Spleen (tissue), 11 donors: Measurements from ENCODE around the gene HS2ST1. TPM values are rescaled to one million over a fixed set of nuclear protein-coding genes. Genes with fewer than 3 reads are reported as not detected.

ENCODE experiments used
- DNase-seq: peaks from one replicate; pipeline ENCODE4 v3.0.0-alpha.2; 2020
- H3K27ac ChIP-seq, 8 donors: fragments of 200-600 bp; sonication (generic) in 7 of 8; 1 replicate in 4 of 8; 2 replicates in 4 of 8; pipeline versions ENCODE4 v1.5.0 to v1.8.0; 2016 to 2021; ENCODE audit warnings: inconsistent platforms in 4 of 8, mild to moderate bottlenecking in 4 of 8, moderate library complexity in 1 of 8
- H3K27me3 ChIP-seq, 7 donors: fragments of 200-600 bp; sonication (generic) in 6 of 7; replicated peaks in 1 of 7; 1 replicate in 4 of 7; 2 replicates in 3 of 7; pipeline versions ENCODE4 v1.5.0 to v1.8.0; 2016 to 2021; ENCODE audit warnings: inconsistent platforms in 3 of 7, mild to moderate bottlenecking in 1 of 7
- H3K36me3 ChIP-seq, 6 donors: fragments of 200-600 bp; sonication (generic) in 5 of 6; 1 replicate in 4 of 6; 2 replicates in 2 of 6; pipeline versions ENCODE4 v1.5.0 to v1.8.0; 2016 to 2021; ENCODE audit warnings: inconsistent platforms in 2 of 6
- H3K4me1 ChIP-seq, 6 donors: fragments of 200-600 bp; sonication (generic) in 5 of 6; 1 replicate in 3 of 6; 2 replicates in 3 of 6; pipeline versions ENCODE4 v1.5.0 to v1.8.0; 2016 to 2021; ENCODE audit warnings: inconsistent platforms in 3 of 6
- H3K4me3 ChIP-seq, 8 donors: fragments of 200-600 bp; sonication (generic) in 7 of 8; 1 replicate in 4 of 8; 2 replicates in 4 of 8; pipeline versions ENCODE4 v1.5.0 to v1.8.0; 2016 to 2021; ENCODE audit warnings: inconsistent platforms in 4 of 8, mild to moderate bottlenecking in 4 of 8, moderate library complexity in 2 of 8
- H3K9me3 ChIP-seq, 8 donors: fragments of 200-600 bp; sonication (generic) in 7 of 8; 1 replicate in 4 of 8; 2 replicates in 4 of 8; pipeline versions ENCODE4 v1.5.0 to v1.8.0; 2016 to 2021; ENCODE audit warnings: inconsistent platforms in 4 of 8
- CTCF ChIP-seq, 11 experiments: fragments of 200-600 bp in 7 of 11; fragments of 450-650 bp in 4 of 11; sonication (generic) in 4 of 11; IDR thresholded peaks in 8 of 11; conservative IDR thresholded peaks in 3 of 11; 1 replicate in 7 of 11; 2 replicates in 4 of 11; pipeline versions ENCODE4 v1.4.0 to v1.8.0; 2016 to 2021; ENCODE audit warnings: antibody characterized with exemption in 11 of 11, inconsistent platforms in 4 of 11, mild to moderate bottlenecking in 1 of 11
- POLR2A ChIP-seq, 3 donors: fragments of 450-650 bp; IDR thresholded peaks; one replicate each; pipeline ENCODE4 v1.5.1; 2017; ENCODE audit warnings: antibody characterized with exemption in 3 of 3, mild to moderate bottlenecking in 1 of 3
- POLR2AphosphoS5 ChIP-seq, 3 donors: sonication (generic); formaldehyde crosslinking; IDR thresholded peaks; one replicate each; pipeline ENCODE4 v1.5.1; 2017; ENCODE audit warnings: antibody characterized with exemption in 3 of 3
- WGBS, 5 donors: extraction: QIAGEN DNeasy Blood & Tissue Kit in 3 of 5; methylation state at CpG; one replicate each; pipeline versions ENCODE4 v1.1.5 to v1.1.7; 2013 to 2018; 5-methylcytosine and 5-hydroxymethylcytosine counted together
- intact Hi-C: fragments of 100-400 bp; cut with DNase I; formaldehyde crosslinking; loops from one replicate; pipeline ENCODE4 v1.15.0; 2023; ENCODE audit warnings: low total_unique reads
- polyA plus RNA-seq, 3 donors: library from polyadenylated mRNA; stranded (reverse); fragments of 200-250 nt; gene quantifications; one replicate each; pipeline ENCODE4 v1.2.1, GENCODE V29; 2013
- total RNA-seq, 7 donors: library from RNA; depleted of rRNA in 3 of 7; stranded (reverse); fragments of >200 nt in 3 of 7; fragmentation: NEBNext Ultra II Directional in 4 of 7; extraction: Animal tissue kit (Norgen Biotek cat#: 25700) in 4 of 7; gene quantifications; one replicate each; pipeline versions ENCODE4 v1.1.0 to v1.2.1, GENCODE V29; 2016 to 2021
- donor health status: healthy with polysubstance abuse.
- donor health status: DM: no; HTN: no; CAD: no; lungs with moderate emphysema.
- donor health status: DM: no; HTN: no; CAD: no.
- donor health status: Bipolar disorder and iron deficiency.
- donor health status: healthy.
- donor health status: DM: no; HTN: no; CAD: no.
- donor health status: DM: yes; HTN: yes; CAD: no.

The HS2ST1 gene
- total and polyA plus RNA-seq, 10 donors = 4.6 to 32.9 (median 22.3) TPM

- Histone ChIP-seq H3K27ac (no peak overlapping the region), H3K27me3 (no peaks in the 10 kb centered on the region), H3K4me3 (no peak overlapping the region), H3K9me3 (peaks cover 0 to 19% (median 15%) of the 10 kb centered on the region in 8 donors), H3K4me1 (peaks cover 0 to 26% (median 7%) of the 10 kb centered on the region in 6 donors), H3K36me3 (no peaks in the 10 kb centered on the region)
- WGBS, 5 donors = 79 to 97% (median 89%) methylated on average over 5 of the region's 5 CpGs
- intact Hi-C loops = no loop called here
- no peak for TF ChIP-seq CTCF (IDR thresholded peaks at IDR 0.05 in 8 of 11, conservative IDR thresholded peaks at IDR 0.05 in 3 of 11)
- no peak for TF ChIP-seq POLR2A (IDR thresholded peaks at IDR 0.05)
- DNase-seq = no peak
Observed at GRCh38 chr1:87051965-87052364, 137.5 kb downstream of the HS2ST1 start.

GRCh38 chr1:87052400-87052799 is 138.0 kb downstream of the HS2ST1 start:
- H3K9me3 ChIP-seq = peaks cover 0 to 14% (median 12%) of the 10 kb centered on the region in 8 donors
- DNase-seq = no peak
- no peaks in the 10 kb centered on the region for H3K36me3 ChIP-seq
- TF ChIP-seq POLR2AphosphoS5 (IDR thresholded peaks at IDR 0.05) = no peak
- TF ChIP-seq CTCF (IDR thresholded peaks at IDR 0.05 in 8 of 11, conservative IDR thresholded peaks at IDR 0.05 in 3 of 11) = no peak
- TF ChIP-seq POLR2A (IDR thresholded peaks at IDR 0.05) = no peak
- no peaks in the 10 kb centered on the region for H3K27me3 ChIP-seq
- H3K27ac ChIP-seq = no peak overlapping the region
- H3K4me3 ChIP-seq = no peak overlapping the region
- WGBS, 5 donors = 72 to 78% (median 76%) methylated on average over 3 of the region's 3 CpGs
- intact Hi-C loops = no loop called here
- H3K4me1 ChIP-seq = peaks cover 0 to 30% (median 10%) of the 10 kb centered on the region in 6 donors

- Histone ChIP-seq H3K36me3 (no peaks in the 10 kb centered on the region), H3K4me1 (peaks cover 0 to 31% (median 11%) of the 10 kb centered on the region in 6 donors), H3K9me3 (peaks cover 0 to 9% (median 6%) of the 10 kb centered on the region in 8 donors), H3K27ac (no peak overlapping the region), H3K4me3 (no peak overlapping the region), H3K27me3 (no peaks in the 10 kb centered on the region)
- intact Hi-C loops = no loop called here
- no peak for DNase-seq
- TF ChIP-seq CTCF (IDR thresholded peaks at IDR 0.05 in 8 of 11, conservative IDR thresholded peaks at IDR 0.05 in 3 of 11) = no peak
- no peak for TF ChIP-seq POLR2AphosphoS5 (IDR thresholded peaks at IDR 0.05)
- TF ChIP-seq POLR2A (IDR thresholded peaks at IDR 0.05) = no peak
- 79 to 85% (median 83%) methylated on average over 1 of the region's 1 CpG for WGBS, 5 donors
Observed at GRCh38 chr1:87052961-87053360, 138.5 kb downstream of the HS2ST1 start.

GRCh38 chr1:87053446-87053845 is 139.0 kb downstream of the HS2ST1 start:
- no peaks in the 10 kb centered on the region for H3K27me3 ChIP-seq
- H3K4me1 ChIP-seq = peaks cover 0 to 36% (median 16%) of the 10 kb centered on the region in 6 donors
- TF ChIP-seq POLR2A (IDR thresholded peaks at IDR 0.05) = no peak
- no peak for TF ChIP-seq POLR2AphosphoS5 (IDR thresholded peaks at IDR 0.05)
- TF ChIP-seq CTCF (IDR thresholded peaks at IDR 0.05 in 8 of 11, conservative IDR thresholded peaks at IDR 0.05 in 3 of 11) = no peak
- H3K27ac ChIP-seq = no peak overlapping the region
- no peaks in the 10 kb centered on the region for H3K36me3 ChIP-seq
- no peak for DNase-seq
- 78 to 87% (median 83%) methylated on average over 1 of the region's 1 CpG for WGBS, 5 donors
- H3K4me3 ChIP-seq = no peak overlapping the region
- H3K9me3 ChIP-seq = peaks cover 0 to 4% (median 3%) of the 10 kb centered on the region in 8 donors
- intact Hi-C loops = no loop called here
